Muscle of arm (tissue), 12 donors: ENCODE measurements around the gene TYW3. TPM values are rescaled to one million over a fixed set of nuclear protein-coding genes. Genes with fewer than 3 reads are reported as not detected.
A peak's percentile ranks its signal among the peaks of the same experiment; 100 is the strongest.
"Not testable (repeated sequence)": the region's sequence is repeated elsewhere in the genome, so short reads cannot be mapped to it uniquely, and the experiment has no call there.

Experiments used
- DNase-seq: peaks from one replicate; pipeline ENCODE4 v3.0.0-alpha.2; 2013
- polyA plus RNA-seq, 12 donors: library from polyadenylated mRNA; unstranded; fragments of 120-200 nt; gene quantifications; one replicate each; pipeline ENCODE4 v1.2.1, GENCODE V29; 2013; ENCODE audit not compliant: insufficient read length in 12 of 12

Gene TYW3
- polyA plus RNA-seq, 12 donors: 14.3 to 41.0 (median 20.7) TPM; not detected in 1

GRCh38 chr1:74728736-74729135 is 4.2 kb upstream of the TYW3 start:
- DNase-seq: no peak

DNA sequence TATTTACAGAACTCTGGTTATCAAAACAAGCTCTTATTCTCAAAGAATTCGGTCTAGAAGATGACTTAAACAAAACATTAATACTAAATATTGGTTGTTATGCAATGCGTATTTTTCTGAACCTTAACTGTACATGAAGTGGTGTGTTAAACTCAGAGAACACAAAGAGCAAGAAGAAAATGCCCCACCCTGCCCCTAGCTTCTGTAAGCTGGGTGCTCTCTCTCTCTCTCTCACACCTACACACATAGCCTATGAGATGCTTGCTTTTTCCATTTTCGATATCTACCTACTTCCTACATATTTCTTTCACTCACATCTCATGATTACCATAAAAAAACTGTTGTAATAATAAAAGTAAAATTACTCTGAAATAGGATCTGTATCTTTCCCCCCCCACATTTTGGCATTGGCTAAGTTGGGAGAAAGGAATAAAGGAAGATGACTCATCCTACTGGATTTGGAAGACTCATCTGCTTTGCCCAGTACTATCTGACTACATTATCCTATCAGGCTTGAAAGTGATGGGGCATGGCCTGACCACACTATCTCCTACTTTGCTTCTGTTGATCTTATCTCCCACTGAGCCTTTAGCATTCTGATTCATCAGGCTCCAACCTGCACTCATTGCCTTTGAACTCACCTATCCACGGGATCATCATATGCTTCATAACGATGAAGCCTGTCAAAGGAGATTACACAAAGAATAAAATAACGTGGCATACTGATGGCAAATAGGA is 3.0 kb upstream of the TYW3 start:
- DNase-seq: no peak

- DNase-seq: no peak
Observed at GRCh38 chr1:74731399-74732052, 1.4 kb upstream of the TYW3 start.

- DNase-seq: not testable (repeated sequence)
Observed at GRCh38 chr1:74732071-74732946, 643 bp upstream of the TYW3 start.

GRCh38 chr1:74733604-74734484 is 892 bp downstream of the TYW3 start:
- DNase-seq: peak; percentile 74

DNA sequence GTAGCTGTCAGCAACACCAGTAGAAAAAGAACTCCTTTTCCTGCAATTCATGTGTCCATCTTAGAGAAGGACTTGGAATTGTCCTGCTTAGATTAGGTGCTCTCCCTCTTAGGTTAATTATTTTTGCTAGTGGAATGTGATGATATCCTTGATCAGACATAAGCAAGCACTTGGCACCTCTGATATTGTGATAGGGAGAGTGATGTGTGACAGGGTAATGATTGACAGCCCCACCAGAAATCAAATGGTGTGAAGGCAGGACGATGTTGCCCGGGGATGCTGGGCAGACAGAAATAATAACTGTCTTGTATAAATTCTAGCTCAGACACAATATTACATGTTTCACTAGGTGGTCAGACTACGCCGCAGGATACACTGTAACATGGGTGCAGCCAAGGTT is 4.4 kb downstream of the TYW3 start:
- no peak for DNase-seq

GRCh38 chr1:74740307-74740980 is 7.5 kb downstream of the TYW3 start:
- not testable (repeated sequence) for DNase-seq

- DNase-seq: not testable (repeated sequence)
Observed at GRCh38 chr1:74745247-74745646, 12.3 kb downstream of the TYW3 start.

DNA sequence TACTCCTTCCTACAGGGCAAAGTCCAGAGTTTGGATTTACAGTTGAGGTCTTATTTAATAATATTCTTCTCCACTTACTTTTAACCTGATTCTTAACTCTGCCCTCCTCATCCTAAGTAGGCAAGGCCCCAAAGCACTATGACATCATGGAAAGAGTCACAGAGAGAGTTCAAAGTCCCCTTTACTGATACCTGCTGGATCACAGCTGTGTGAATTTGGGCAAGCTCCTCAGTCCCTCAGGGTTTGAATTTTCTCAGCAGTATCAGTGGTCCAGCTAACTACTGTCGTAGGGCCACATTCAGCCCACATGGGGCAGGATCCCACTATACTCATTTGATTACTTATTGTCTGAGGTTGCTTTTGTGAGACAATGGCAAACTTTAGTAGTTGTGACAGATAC is 16.0 kb downstream of the TYW3 start:
- DNase-seq: no peak

- no peak for DNase-seq
Observed at GRCh38 chr1:74753104-74753503, 20.2 kb downstream of the TYW3 start.

DNA sequence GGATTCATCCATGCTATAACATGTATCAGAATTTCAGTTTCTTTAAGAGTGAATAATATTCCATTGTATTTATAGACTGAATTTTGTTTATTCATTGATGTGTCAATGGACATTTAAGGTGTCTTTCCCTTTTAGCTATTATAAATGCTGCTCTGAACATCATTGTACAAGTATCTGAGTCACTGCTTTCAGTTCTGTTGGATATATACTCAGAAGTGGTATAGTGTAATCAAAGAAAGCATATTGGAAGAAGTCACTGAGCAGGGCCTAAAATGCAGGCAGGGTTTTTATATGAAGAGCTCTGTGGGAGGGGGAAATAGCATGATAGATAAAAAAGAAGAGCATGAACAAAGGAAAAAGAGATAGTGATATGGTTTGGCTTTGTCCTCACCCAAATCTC is 22.5 kb downstream of the TYW3 start:
- DNase-seq: no peak

- not testable (repeated sequence) for DNase-seq
Observed at GRCh38 chr1:74756650-74757049, 23.7 kb downstream of the TYW3 start.

DNA sequence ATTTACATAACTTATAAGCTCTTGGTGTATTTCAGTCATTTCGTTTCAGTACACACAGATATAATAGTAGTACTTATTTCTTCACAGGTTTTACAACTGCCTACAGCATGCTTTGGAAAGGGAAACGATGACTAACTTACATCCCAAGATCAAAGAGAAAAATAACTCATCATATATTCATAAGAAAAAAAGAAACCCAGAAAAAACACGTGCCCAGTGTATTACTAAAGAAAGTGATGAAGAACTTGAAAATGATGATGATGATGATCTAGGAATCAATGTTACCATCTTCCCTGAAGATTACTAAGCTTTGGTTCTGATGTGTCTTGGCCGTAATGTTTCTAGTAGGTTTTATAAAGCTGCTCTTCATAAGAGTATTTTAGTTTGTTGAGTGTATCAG is 30.9 kb downstream of the TYW3 start:
- DNase-seq: no peak

GRCh38 chr1:74766579-74766978 is 33.6 kb downstream of the TYW3 start:
- DNase-seq: no peak

- no peak for DNase-seq
Observed at GRCh38 chr1:74767490-74767889, 34.5 kb downstream of the TYW3 start.

DNA sequence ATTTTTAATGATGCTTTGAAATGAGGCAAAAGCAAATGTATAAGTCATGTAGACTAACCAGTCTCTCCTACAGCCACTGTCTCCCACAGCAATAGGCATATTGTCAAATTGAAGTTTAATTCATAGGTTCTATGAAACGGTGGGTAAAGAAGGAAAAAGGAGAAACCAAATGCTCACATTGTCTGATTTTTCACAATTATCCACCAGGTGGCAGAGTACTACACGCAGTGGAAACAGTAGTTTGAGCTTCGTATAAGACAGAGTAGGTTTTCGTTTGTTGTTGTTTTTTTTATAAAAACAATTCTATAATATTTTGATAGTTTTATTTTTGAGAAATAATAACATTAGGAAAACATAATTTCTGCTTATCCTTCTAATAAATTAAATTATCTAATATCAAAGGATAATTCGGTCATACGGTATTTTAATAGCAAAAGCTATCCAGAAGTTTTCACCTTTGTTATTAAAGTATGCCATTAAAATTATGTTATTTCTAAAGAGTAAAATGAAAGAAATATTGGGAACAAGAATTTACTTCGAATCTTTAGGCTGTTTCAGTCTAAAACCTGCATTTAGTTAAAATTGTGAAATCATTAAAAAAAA is 39.1 kb downstream of the TYW3 start:
- DNase-seq: peak; percentile 56

- DNase-seq: no peak
Observed at GRCh38 chr1:74772945-74773344, 40.0 kb downstream of the TYW3 start.

GRCh38 chr1:74773582-74773981 is 40.6 kb downstream of the TYW3 start:
- DNase-seq: peak; percentile 4

DNA sequence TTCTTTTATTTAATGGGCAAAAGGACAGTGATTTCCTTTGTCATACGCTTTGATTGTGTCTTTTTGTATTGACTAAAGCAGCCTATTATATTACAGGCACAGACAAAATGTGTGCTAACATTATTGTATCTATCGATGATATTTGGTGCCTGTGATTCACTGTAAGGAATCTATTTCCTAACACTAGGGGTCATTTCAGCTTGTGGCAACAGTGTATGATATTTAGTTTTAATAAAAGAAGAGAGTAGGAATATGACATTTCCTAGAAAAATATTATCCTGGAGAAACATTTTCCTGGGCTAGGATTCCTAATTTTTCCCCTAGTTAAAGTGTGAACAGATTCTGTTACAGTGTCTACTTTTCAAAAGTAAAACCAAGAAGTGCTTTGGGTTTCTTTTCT is 42.8 kb downstream of the TYW3 start:
- no peak for DNase-seq

GRCh38 chr1:74777525-74777924 is 44.6 kb downstream of the TYW3 start:
- no peak for DNase-seq

GRCh38 chr1:74779750-74780149 is 46.8 kb downstream of the TYW3 start:
- no peak for DNase-seq
